Stimulated activated naive CD8-positive, alpha-beta T cell treated with anti-CD3 and anti-CD28 coated beads, Interleukin-15, Interleukin-2, amounts not matched to agents 100 ng/mL and 50 ng/mL, for 24 hours (primary cell): Measurements from ENCODE around the gene MOK.
"Not testable (repeated sequence)": the region's sequence is repeated elsewhere in the genome, so short reads cannot be mapped to it uniquely, and the experiment has no call there.

Experiments used
- H3K27ac Mint-ChIP-seq: one replicate; pipeline ENCODE4 v1.8.0; 2021; ENCODE audit warnings: mild to moderate bottlenecking, mixed read lengths
- H3K27me3 Mint-ChIP-seq: one replicate; pipeline ENCODE4 v1.8.0; 2021; ENCODE audit warnings: mixed read lengths
- H3K36me3 Mint-ChIP-seq: one replicate; pipeline ENCODE4 v1.8.0; 2021; ENCODE audit warnings: low read depth, mixed read lengths
- H3K4me1 Mint-ChIP-seq: one replicate; pipeline ENCODE4 v1.8.0; 2021; ENCODE audit warnings: low read depth, mixed read lengths
- H3K4me3 Mint-ChIP-seq: one replicate; pipeline ENCODE4 v1.8.0; 2021; ENCODE audit warnings: mild to moderate bottlenecking, mixed read lengths
- H3K9me3 Mint-ChIP-seq: one replicate; pipeline ENCODE4 v1.8.0; 2021; ENCODE audit warnings: mixed read lengths

MOK gene

GRCh38 chr14:102250636-102251035, 54.3 kb downstream of the MOK start:
- H3K36me3 Mint-ChIP-seq, result no peaks in the 10 kb centered on the region
- no peaks in the 10 kb centered on the region for H3K27me3 Mint-ChIP-seq
- no peak overlapping the region for H3K27ac Mint-ChIP-seq
- H3K4me1 Mint-ChIP-seq, result no peaks in the 10 kb centered on the region
- H3K9me3 Mint-ChIP-seq, result no peaks in the 10 kb centered on the region
- no peak overlapping the region for H3K4me3 Mint-ChIP-seq

GRCh38 chr14:102249981-102250380, 55.0 kb downstream of the MOK start:
- Mint-ChIP-seq H3K4me3 (no peak overlapping the region), H3K27ac (no peak overlapping the region), H3K9me3 (no peaks in the 10 kb centered on the region), H3K4me1 (no peaks in the 10 kb centered on the region), H3K36me3 (no peaks in the 10 kb centered on the region), H3K27me3 (no peaks in the 10 kb centered on the region)

- Mint-ChIP-seq H3K36me3 (no peaks in the 10 kb centered on the region), H3K4me3 (no peak overlapping the region), H3K9me3 (no peaks in the 10 kb centered on the region), H3K4me1 (no peaks in the 10 kb centered on the region), H3K27me3 (no peaks in the 10 kb centered on the region), H3K27ac (no peak overlapping the region)
Observed at GRCh38 chr14:102249041-102249440, 55.9 kb downstream of the MOK start.

DNA sequence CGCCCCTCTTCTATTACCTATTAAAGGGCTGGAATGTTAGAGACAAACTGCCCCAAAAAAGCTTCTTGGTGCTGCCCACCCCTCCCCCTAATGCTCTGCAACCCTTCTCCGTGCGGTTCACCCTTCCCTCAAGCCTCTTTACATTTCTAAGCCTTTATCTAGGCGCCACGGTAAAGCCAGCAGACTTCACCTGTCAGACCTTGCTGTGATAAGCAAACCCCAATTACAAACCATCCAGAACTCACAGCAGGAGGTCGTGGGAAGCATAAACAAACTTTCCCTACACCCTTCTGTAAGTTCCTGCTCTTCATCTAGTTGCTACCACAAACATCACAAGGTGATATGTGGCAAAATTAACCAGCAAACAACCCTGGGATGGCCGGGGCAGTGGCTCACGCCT, 56.8 kb downstream of the MOK start:
- no peaks in the 10 kb centered on the region for H3K4me1 Mint-ChIP-seq
- no peak overlapping the region for H3K27ac Mint-ChIP-seq
- no peak overlapping the region for H3K4me3 Mint-ChIP-seq
- H3K27me3 Mint-ChIP-seq, result no peaks in the 10 kb centered on the region
- H3K36me3 Mint-ChIP-seq, result no peaks in the 10 kb centered on the region
- H3K9me3 Mint-ChIP-seq, result no peaks in the 10 kb centered on the region

- no peaks in the 10 kb centered on the region for H3K4me1 Mint-ChIP-seq
- H3K27ac Mint-ChIP-seq, result no peak overlapping the region
- no peaks in the 10 kb centered on the region for H3K27me3 Mint-ChIP-seq
- H3K4me3 Mint-ChIP-seq, result no peak overlapping the region
- no peaks in the 10 kb centered on the region for H3K9me3 Mint-ChIP-seq
- no peaks in the 10 kb centered on the region for H3K36me3 Mint-ChIP-seq
Observed at GRCh38 chr14:102246071-102246470, 58.9 kb downstream of the MOK start.

- not testable (repeated sequence) for H3K27me3 Mint-ChIP-seq, H3K9me3 Mint-ChIP-seq, H3K4me1 Mint-ChIP-seq, H3K27ac Mint-ChIP-seq, H3K4me3 Mint-ChIP-seq, H3K36me3 Mint-ChIP-seq
Observed at GRCh38 chr14:102243795-102244194, 61.2 kb downstream of the MOK start.

GRCh38 chr14:102241147-102241546, 63.8 kb downstream of the MOK start:
- no peaks in the 10 kb centered on the region for H3K27me3 Mint-ChIP-seq
- H3K4me1 Mint-ChIP-seq, result no peaks in the 10 kb centered on the region
- H3K36me3 Mint-ChIP-seq, result no peaks in the 10 kb centered on the region
- no peaks in the 10 kb centered on the region for H3K9me3 Mint-ChIP-seq
- H3K4me3 Mint-ChIP-seq, result no peak overlapping the region
- H3K27ac Mint-ChIP-seq, result no peak overlapping the region

DNA sequence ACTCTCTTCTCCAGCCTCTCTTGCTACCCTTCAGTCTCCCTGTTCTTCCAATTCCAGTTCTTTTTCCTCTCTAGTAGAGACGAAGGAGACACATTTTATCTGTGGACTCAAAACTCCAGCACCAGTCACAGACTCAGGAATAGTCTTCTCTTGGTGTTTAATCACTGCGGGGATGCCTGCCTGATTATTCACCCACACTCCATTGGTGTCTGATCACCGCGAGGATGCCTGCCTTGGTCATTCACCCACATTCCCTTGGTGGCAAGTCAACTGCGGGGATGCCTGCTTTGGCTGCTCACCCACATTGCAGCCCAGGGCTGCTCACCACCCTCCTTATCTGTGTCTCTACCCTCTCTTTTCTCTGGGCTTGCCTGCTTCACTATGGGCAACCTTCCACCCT, 64.5 kb downstream of the MOK start:
- not testable (repeated sequence) for H3K4me1 Mint-ChIP-seq, H3K4me3 Mint-ChIP-seq, H3K9me3 Mint-ChIP-seq, H3K27me3 Mint-ChIP-seq, H3K36me3 Mint-ChIP-seq, H3K27ac Mint-ChIP-seq

DNA sequence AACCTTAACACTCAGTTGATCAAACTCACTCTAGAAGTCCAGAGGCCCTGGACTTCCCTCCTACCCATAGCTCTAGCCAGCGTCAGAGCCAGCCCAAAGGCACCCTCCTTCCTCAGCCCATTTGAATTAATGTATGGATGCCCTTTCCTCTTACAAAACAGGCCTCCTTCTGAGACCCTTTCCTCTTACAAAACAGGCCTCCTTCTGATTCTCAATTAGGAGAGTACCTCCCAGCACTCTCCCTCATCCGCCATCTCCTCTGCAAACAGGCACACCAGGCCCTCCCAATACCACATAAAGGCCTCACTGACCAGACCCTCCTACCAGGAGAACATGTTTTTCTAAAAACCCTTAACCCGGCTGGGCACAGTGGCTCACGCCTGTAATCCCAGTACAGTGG, 65.7 kb downstream of the MOK start:
- Mint-ChIP-seq H3K27ac (no peak overlapping the region), H3K9me3 (no peaks in the 10 kb centered on the region), H3K4me1 (no peaks in the 10 kb centered on the region), H3K4me3 (no peak overlapping the region), H3K36me3 (no peaks in the 10 kb centered on the region), H3K27me3 (no peaks in the 10 kb centered on the region)

DNA sequence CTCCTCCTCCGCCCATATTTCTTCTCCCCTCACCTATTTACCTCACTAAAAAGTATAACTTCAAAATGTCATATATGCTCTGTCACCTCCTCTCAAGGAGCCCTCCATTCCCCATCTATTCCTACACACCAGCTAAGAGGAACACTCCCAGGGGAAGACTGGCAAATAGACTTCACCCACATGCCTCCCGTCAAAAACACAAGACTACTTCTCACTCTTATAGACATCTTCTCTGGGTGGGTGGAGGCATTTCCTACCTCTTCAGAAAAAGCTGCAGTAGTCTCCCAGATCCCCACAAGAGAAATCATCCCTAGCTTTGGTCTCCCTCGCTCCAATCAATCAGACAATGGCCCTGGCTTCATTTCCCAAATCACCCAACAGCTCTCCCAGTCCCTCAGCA, 66.2 kb downstream of the MOK start:
- Mint-ChIP-seq H3K9me3 (no peaks in the 10 kb centered on the region), H3K4me3 (no peak overlapping the region), H3K36me3 (no peaks in the 10 kb centered on the region), H3K27me3 (no peaks in the 10 kb centered on the region), H3K4me1 (no peaks in the 10 kb centered on the region), H3K27ac (no peak overlapping the region)

DNA sequence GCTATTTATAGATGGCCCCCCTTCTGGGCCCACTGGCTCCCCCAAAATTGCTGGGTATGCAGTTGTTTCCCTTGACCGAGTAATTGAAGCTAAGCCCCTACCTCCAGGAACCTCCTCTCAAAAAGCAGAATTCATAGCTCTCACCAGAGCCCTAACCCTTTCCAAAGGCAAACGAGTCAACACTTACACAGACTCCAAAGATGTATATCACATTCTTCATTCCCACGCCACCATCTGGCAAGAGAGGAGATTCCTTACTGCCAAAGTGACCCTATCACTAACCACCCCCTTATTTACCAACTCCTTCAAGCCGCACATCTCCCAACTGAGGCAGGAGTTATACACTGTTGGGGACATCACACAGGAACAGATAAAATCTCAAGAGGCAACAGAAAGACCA, 66.8 kb downstream of the MOK start:
- H3K4me3 Mint-ChIP-seq, result no peak overlapping the region
- no peaks in the 10 kb centered on the region for H3K4me1 Mint-ChIP-seq
- no peaks in the 10 kb centered on the region for H3K27me3 Mint-ChIP-seq
- no peak overlapping the region for H3K27ac Mint-ChIP-seq
- no peaks in the 10 kb centered on the region for H3K9me3 Mint-ChIP-seq
- H3K36me3 Mint-ChIP-seq, result no peaks in the 10 kb centered on the region

DNA sequence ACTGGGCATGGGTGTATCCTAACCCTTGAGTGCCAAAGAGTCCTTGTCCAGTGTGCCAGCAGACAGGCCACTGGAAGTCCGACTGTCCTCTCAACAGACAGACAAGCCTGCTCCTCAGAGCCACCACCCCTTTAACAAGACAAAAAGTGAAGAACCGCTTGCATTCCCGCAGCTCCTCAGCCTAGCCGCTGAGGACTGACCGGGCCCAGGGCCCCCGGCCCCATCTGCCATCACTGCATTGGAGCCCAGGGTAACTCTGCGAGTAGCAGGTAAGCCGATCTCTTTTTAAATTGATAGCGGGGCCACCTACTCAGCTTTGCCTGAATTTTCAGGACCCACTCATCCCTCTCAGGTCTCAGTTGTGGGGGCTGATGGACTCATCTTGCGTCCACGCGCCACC, 68.9 kb downstream of the MOK start:
- no peaks in the 10 kb centered on the region for H3K27me3 Mint-ChIP-seq
- H3K36me3 Mint-ChIP-seq, result no peaks in the 10 kb centered on the region
- no peak overlapping the region for H3K4me3 Mint-ChIP-seq
- no peak overlapping the region for H3K27ac Mint-ChIP-seq
- no peaks in the 10 kb centered on the region for H3K4me1 Mint-ChIP-seq
- H3K9me3 Mint-ChIP-seq, result no peaks in the 10 kb centered on the region

- no peak overlapping the region for H3K27ac Mint-ChIP-seq
- H3K4me3 Mint-ChIP-seq, result no peak overlapping the region
- no peaks in the 10 kb centered on the region for H3K4me1 Mint-ChIP-seq
- no peaks in the 10 kb centered on the region for H3K27me3 Mint-ChIP-seq
- H3K36me3 Mint-ChIP-seq, result no peaks in the 10 kb centered on the region
- H3K9me3 Mint-ChIP-seq, result no peaks in the 10 kb centered on the region
Observed at GRCh38 chr14:102235275-102235897, 69.6 kb downstream of the MOK start.

DNA sequence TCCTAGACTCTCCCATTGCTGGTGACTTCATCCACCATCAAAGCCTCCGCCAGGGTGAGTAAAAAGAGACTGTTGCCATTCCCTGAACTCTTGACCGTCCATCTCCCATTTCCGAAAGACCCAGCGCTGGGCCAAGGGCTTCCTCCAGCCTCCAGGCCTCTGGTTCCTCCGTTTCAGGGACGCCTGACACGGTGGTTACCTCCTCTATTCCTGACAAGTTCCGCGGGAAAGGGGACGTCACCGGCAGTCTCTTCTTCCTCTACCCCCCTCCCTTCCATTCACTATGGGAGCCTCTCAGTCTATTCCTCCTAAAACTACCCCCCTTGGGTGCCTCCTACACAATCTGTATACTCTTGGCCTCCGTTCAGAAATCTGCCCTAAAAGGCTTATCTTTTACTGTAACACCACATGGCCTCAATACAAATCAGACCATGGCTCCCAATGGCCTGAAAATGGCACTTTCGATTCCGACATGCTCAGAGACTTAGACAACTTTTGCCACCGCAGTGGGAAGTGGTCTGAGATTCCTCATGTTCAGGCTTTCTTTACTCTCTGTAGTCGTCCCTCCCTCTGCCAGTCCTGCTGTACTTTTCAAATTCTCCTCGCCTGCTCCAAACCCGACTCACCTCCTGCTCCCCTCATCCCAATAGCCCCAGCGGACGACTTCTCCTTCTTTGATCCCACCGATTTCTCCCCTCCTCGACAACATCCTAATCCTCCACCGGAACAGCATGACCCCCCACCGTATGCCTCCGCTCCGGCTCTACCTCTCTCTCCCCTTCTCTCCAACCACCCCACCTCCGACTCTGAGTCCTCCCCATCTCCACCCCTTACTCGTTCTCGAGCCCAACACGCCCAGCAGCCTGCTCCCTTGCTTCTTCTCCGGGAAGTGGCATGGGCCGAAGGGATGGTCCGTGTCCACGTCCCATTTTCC, 70.4 kb downstream of the MOK start:
- H3K36me3 Mint-ChIP-seq, result no peaks in the 10 kb centered on the region
- H3K27me3 Mint-ChIP-seq, result no peaks in the 10 kb centered on the region
- no peak overlapping the region for H3K27ac Mint-ChIP-seq
- no peaks in the 10 kb centered on the region for H3K4me1 Mint-ChIP-seq
- H3K9me3 Mint-ChIP-seq, result no peaks in the 10 kb centered on the region
- no peak overlapping the region for H3K4me3 Mint-ChIP-seq

DNA sequence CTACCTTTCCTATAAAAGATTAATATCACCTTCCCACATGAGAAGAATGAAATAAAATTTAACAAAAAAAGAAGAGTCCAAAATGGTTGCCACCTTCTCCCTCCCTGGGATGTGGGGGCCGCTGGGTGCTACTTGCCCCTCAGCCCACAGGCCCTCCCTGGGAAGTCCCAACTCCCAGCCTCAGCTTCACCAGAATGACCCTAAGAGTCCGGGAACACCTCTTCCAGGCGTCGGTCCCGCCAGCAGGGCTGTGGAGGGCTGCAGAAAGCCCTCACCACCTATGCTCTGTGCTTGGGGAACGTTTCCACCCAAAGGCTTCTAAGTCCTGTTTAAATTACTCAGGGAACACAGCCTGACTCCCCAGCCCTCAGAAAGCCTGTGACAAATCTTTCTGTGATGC, 71.9 kb downstream of the MOK start:
- no peak overlapping the region for H3K4me3 Mint-ChIP-seq
- no peaks in the 10 kb centered on the region for H3K4me1 Mint-ChIP-seq
- no peaks in the 10 kb centered on the region for H3K9me3 Mint-ChIP-seq
- H3K27ac Mint-ChIP-seq, result no peak overlapping the region
- no peaks in the 10 kb centered on the region for H3K36me3 Mint-ChIP-seq
- no peaks in the 10 kb centered on the region for H3K27me3 Mint-ChIP-seq

DNA sequence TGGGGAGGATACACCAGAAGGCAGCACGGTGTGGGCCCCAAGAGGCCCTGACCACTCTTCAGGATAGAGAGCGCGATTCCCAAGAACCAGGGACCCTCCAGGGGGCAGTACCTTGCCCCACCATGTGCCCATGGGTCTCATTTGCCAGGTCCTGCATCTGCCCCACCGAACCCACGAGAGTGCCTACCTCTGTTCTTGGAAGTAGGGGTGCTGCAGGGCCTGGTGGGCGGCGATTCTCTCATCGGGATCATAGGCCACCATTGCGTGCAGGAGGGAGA, 72.7 kb downstream of the MOK start:
- H3K27ac Mint-ChIP-seq, result no peak overlapping the region
- no peaks in the 10 kb centered on the region for H3K36me3 Mint-ChIP-seq
- no peaks in the 10 kb centered on the region for H3K4me1 Mint-ChIP-seq
- no peaks in the 10 kb centered on the region for H3K9me3 Mint-ChIP-seq
- no peak overlapping the region for H3K4me3 Mint-ChIP-seq
- no peaks in the 10 kb centered on the region for H3K27me3 Mint-ChIP-seq
